RWPE1 (cell line): Measurements from ENCODE around the gene SLC38A10.

Experiments used
- CTCF ChIA-PET: fragments of 350-600 bp; sonication (Branson Sonifier 250); formaldehyde crosslinking; extraction: SDS; loops from one replicate; lab custom pipeline; 2021; lab: Yijun Ruan, JAX
- POLR2A ChIA-PET: fragments of 400-600 bp; formaldehyde crosslinking; extraction: SDS; loops from one replicate; lab custom pipeline; 2020; ENCODE audit warnings: antibody characterized with exemption; ENCODE audit not compliant: low non-redundant PET; lab: Yijun Ruan, JAX
- DNase-seq: peaks from one replicate; pipeline ENCODE4 v3.0.0; 2012; ENCODE audit warnings: low spot score
- H3K27ac ChIP-seq: fragments of 450-650 bp; 2 replicates; pipeline ENCODE4 v1.5.1; 2017
- CTCF ChIP-seq: fragments of 450-650 bp; conservative IDR thresholded peaks from 2 replicates; pipeline ENCODE4 v1.5.1; 2017; ENCODE audit warnings: low read depth, mild to moderate bottlenecking

Gene SLC38A10

GRCh38 chr17:81232616-81233241 lies 62.4 kb downstream of the SLC38A10 start:
- no peak for TF ChIP-seq CTCF
- no peak for DNase-seq
- H3K27ac ChIP-seq = no peak overlapping the region
- ChIA-PET POLR2A (no interaction called here), CTCF (interaction anchor here (1.0 kb wide), 1 partner anchor 252 kb away, joined by 3 read pairs; no protein-coding TSS in a partner anchor)

GRCh38 chr17:81231766-81232581 lies 63.1 kb downstream of the SLC38A10 start:
- POLR2A ChIA-PET = no interaction called here
- no peak for TF ChIP-seq CTCF
- peak overlapping the region; percentile 14; the same call in 1 of the 2 replicates for H3K27ac ChIP-seq
- CTCF ChIA-PET = interaction anchor here (0.6 to 1.0 kb wide), 2 partner anchors 87 to 253 kb away, joined by 3 read pairs; no protein-coding TSS in a partner anchor
- DNase-seq = no peak

- CTCF ChIA-PET = interaction anchor here (1.0 kb wide), 1 partner anchor 254 kb away, joined by 3 read pairs; no protein-coding TSS in a partner anchor
- no peak for DNase-seq
- H3K27ac ChIP-seq = peak overlapping the region; percentile 14; the same call in 1 of the 2 replicates
- POLR2A ChIA-PET = no interaction called here
- no peak for TF ChIP-seq CTCF
These were observed 63.9 kb downstream of the SLC38A10 start for GRCh38 chr17:81231121-81231645.

- POLR2A ChIA-PET = interaction anchor here (0.6 kb wide), 1 partner anchor 80 kb away, joined by 14 read pairs; no protein-coding TSS in a partner anchor
- CTCF ChIA-PET = interaction anchor here (0.6 to 0.7 kb wide), 3 partner anchors 87 to 197 kb away, joined by 4 to 6 read pairs (median 4); no protein-coding TSS in a partner anchor
- peak overlapping the region; percentile 14; the same call in 1 of the 2 replicates for H3K27ac ChIP-seq
- no peak; the same call in 1 of the 2 replicates for TF ChIP-seq CTCF
- DNase-seq = no peak
These were observed 64.9 kb downstream of the SLC38A10 start for GRCh38 chr17:81230043-81230820.

GRCh38 chr17:81229666-81229920 lies 65.5 kb downstream of the SLC38A10 start:
- CTCF ChIA-PET = interaction anchor here (0.6 kb wide), 1 partner anchor 127 kb away, joined by 6 read pairs; no protein-coding TSS in a partner anchor
- DNase-seq = no peak
- no peak for TF ChIP-seq CTCF
- POLR2A ChIA-PET = no interaction called here
- 0 out of 2 replicates have a peak overlapping the region, but pooled peaks have one; percentile 0 for H3K27ac ChIP-seq
